Breast epithelium (tissue), 3 donors: ENCODE results near the gene KLRC2.

Source experiments
- POLR2A ChIP-seq: fragments of 450-650 bp; IDR thresholded peaks from one replicate; pipeline ENCODE4 v1.6.1; 2016; ENCODE audit warnings: antibody characterized with exemption, mild to moderate bottlenecking, moderate library complexity
- POLR2AphosphoS5 ChIP-seq, 3 donors: sonication (generic); formaldehyde crosslinking; IDR thresholded peaks; one replicate each; pipeline ENCODE4 v1.6.1; 2017; ENCODE audit warnings: antibody characterized with exemption in 3 of 3

DNA sequence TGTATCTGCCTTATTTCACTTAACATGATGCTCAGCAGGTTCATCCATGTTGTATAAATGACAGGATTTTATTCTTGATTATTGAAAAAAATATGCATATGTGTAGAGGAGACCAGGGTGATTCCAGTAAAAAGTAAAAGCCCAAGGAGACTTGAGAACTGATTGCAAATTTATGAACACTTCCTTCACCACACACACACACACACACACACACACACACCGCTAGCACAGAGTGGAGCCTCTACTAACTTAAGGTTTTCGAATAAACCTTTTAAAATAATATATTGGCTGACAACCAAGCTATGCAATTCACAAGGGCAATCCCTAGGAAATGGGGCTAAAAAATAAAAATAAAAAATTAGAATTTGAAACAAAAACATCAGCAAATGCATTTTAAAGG lies 37.6 kb downstream of the KLRC2 start:
- no peak for TF ChIP-seq POLR2A
- TF ChIP-seq POLR2AphosphoS5 (IDR thresholded peaks at IDR 0.05): no peak
